ENCODE measurements around the gene TXNRD2. TPM values are rescaled to one million over a fixed set of nuclear protein-coding genes. Genes with fewer than 3 reads are reported as not detected.
A peak's percentile ranks its signal among the peaks of the same experiment; 100 is the strongest.

The TXNRD2 gene
- total RNA-seq, 4 donors from 2014 or later, result 12.1 to 28.9 (median 21.6) TPM

DNA sequence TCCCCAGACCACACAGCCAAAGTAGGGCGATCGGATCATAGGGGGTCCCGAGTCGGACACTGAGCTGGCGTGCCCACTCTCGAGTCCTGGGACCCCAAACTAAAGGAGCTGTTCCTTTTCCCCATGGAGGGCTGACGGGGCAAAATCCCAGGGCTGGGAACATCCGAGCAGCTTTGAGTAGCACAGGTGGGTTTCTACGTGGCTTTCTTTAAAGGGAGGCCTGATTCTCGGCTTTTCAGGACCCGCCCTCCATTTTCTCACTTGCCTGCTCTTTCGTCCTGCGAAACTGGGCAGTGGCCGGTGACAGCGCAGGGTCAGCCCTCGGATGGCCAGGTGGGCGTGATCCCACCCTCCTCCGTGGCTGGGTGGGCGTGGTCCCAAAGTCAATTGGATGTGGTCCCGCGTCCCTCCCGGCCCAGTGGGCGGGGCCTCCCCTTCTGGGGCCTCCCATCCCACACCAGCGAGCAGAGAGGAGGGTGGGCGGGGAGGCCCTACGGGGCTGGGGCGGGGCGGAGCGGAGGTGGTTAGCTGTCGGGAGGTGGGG lies 17.5 kb upstream of the TXNRD2 start:
- peak overlapping the region; percentile 20 to 59 (median 38) for H3K27ac ChIP-seq
- in situ Hi-C loops (cut with MboI; ENCODE audit: low pct_ligation_motif_present in 1 of 4, low pct_unique_long_range_greater_than_20kb in 1 of 4, low sequenced_read_pairs in 3 of 4) (no loop called here), intact Hi-C loops (cut with DNase I; ENCODE audit: low total_unique reads) (no loop called here)
- no peaks in the 10 kb centered on the region for H3K36me3 ChIP-seq
- H3K9me3 ChIP-seq, result no peaks in the 10 kb centered on the region
- H3K4me3 ChIP-seq, result peak overlapping the region in 3 of 4 donors; percentile 13 to 45 (median 14)
- H3K4me1 ChIP-seq, result peaks cover 15 to 36% (median 33%) of the 10 kb centered on the region in 4 donors
- DNase-seq, result peak; percentile 78
- TF ChIP-seq EP300 (IDR thresholded peaks at IDR 0.05; ENCODE audit: low read depth) (no peak), POLR2A (IDR thresholded peaks at IDR 0.05) (no peak), POLR2AphosphoS5 (IDR thresholded peaks at IDR 0.05) (no peak)
- TF ChIP-seq, protein P1, sequence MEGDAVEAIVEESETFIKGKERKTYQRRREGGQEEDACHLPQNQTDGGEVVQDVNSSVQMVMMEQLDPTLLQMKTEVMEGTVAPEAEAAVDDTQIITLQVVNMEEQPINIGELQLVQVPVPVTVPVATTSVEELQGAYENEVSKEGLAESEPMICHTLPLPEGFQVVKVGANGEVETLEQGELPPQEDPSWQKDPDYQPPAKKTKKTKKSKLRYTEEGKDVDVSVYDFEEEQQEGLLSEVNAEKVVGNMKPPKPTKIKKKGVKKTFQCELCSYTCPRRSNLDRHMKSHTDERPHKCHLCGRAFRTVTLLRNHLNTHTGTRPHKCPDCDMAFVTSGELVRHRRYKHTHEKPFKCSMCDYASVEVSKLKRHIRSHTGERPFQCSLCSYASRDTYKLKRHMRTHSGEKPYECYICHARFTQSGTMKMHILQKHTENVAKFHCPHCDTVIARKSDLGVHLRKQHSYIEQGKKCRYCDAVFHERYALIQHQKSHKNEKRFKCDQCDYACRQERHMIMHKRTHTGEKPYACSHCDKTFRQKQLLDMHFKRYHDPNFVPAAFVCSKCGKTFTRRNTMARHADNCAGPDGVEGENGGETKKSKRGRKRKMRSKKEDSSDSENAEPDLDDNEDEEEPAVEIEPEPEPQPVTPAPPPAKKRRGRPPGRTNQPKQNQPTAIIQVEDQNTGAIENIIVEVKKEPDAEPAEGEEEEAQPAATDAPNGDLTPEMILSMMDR (IDR thresholded peaks at IDR 0.05), result no peak
- H3K27me3 ChIP-seq, result no peaks in the 10 kb centered on the region
- 47 to 82% methylated on average over 7 to 23 of the region's 30 CpGs for WGBS, 2 donors (ENCODE audit: low coverage in 1 of 2)

DNA sequence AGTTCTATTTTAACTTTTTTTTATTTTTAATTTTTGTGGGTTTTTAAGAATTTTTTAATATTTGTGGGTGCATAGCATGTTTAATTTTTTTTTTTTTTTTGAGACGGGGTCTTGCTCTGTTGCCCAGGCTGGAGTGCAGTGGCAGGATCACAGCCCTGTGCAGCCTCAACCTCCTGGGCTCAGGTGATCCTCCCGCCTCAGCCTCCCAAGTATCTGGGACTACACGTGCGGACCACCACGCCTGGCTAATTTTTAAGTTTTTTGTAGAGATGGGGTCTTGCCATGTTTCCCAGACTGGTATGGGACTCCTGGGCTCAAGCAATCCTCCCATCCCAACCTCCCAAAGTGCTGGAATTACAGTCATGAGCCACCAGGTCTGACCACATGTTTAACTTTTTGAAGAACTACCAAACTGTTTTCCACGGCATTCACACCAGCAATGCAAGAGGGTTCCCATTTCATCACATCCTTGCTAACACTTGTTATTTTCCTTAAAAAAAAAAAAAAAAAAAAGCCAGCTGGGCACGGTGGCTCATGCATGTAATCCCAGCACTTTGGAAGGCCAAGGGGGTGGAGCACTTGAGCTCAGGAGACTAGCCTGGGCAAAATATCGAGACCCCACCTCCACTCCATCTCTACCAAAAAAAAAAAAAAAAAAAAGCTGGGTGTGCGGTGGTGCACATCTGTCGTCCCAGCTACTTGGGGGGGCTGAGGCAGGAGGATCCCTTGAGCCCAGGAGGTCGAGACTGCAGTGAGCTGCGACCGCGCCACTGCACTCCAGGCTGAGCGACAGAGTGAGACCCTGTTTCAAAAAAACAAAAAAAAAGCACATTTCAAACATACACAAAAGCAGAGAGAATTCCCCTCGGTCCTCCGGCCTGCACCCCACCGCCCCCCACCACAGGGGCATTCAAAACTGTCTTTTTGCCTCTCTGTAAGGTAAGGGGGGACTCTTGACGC lies 16.7 kb upstream of the TXNRD2 start:
- 70 to 74% methylated on average over 2 to 19 of the region's 19 CpGs for WGBS, 2 donors (ENCODE audit: low coverage in 1 of 2)
- Histone ChIP-seq H3K9me3 (no peaks in the 10 kb centered on the region), H3K27me3 (no peaks in the 10 kb centered on the region), H3K4me3 (no peak overlapping the region), H3K4me1 (peaks cover 17 to 36% (median 31%) of the 10 kb centered on the region in 4 donors), H3K36me3 (no peaks in the 10 kb centered on the region), H3K27ac (peak overlapping the region; percentile 20 to 59 (median 38))
- DNase-seq, result no peak
- in situ Hi-C loops (cut with MboI; ENCODE audit: low pct_ligation_motif_present in 1 of 4, low pct_unique_long_range_greater_than_20kb in 1 of 4, low sequenced_read_pairs in 3 of 4) (no loop called here), intact Hi-C loops (cut with DNase I; ENCODE audit: low total_unique reads) (no loop called here)
- no peak for TF ChIP-seq EP300 (IDR thresholded peaks at IDR 0.05; ENCODE audit: low read depth)
- no peak for TF ChIP-seq POLR2A (IDR thresholded peaks at IDR 0.05)
- TF ChIP-seq, protein P1 (IDR thresholded peaks at IDR 0.05), result no peak
- TF ChIP-seq POLR2AphosphoS5 (IDR thresholded peaks at IDR 0.05), result no peak

- Histone ChIP-seq H3K27ac (no peak overlapping the region), H3K36me3 (no peaks in the 10 kb centered on the region), H3K27me3 (no peaks in the 10 kb centered on the region), H3K4me1 (peaks cover 17 to 34% (median 31%) of the 10 kb centered on the region in 4 donors), H3K9me3 (no peaks in the 10 kb centered on the region), H3K4me3 (no peak overlapping the region)
- in situ Hi-C loops (cut with MboI; ENCODE audit: low pct_ligation_motif_present in 1 of 4, low pct_unique_long_range_greater_than_20kb in 1 of 4, low sequenced_read_pairs in 3 of 4) (no loop called here), intact Hi-C loops (cut with DNase I; ENCODE audit: low total_unique reads) (no loop called here)
- WGBS, 2 donors (ENCODE audit: low coverage in 1 of 2), result 93 to 96% methylated on average over 3 to 8 of the region's 9 CpGs
- no peak for DNase-seq
- TF ChIP-seq EP300 (IDR thresholded peaks at IDR 0.05; ENCODE audit: low read depth) (no peak), POLR2AphosphoS5 (IDR thresholded peaks at IDR 0.05) (no peak), POLR2A (IDR thresholded peaks at IDR 0.05) (no peak)
- TF ChIP-seq, protein P1 (IDR thresholded peaks at IDR 0.05), result no peak
Measured at GRCh38 chr22:19957445-19957844, 15.8 kb upstream of the TXNRD2 start.
